SU-DHL-6 (cell line): ENCODE results near the gene LRRC75B.
"Not testable (repeated sequence)": the region's sequence is repeated elsewhere in the genome, so short reads cannot be mapped to it uniquely, and the experiment has no call there.

Source experiments
- EZH2phosphoT487 ChIP-seq: fragments of 200-600 bp; sonication (generic), shearing (Covaris generic); conservative IDR thresholded peaks from 2 replicates; pipeline ENCODE4 v1.6.1; 2018; ENCODE audit warnings: mild to moderate bottlenecking, antibody characterized with exemption, low read length, moderate library complexity, mixed read lengths
- TF ChIP-seq, protein P1 (sequence below): fragments of 200-600 bp; sonication (generic); IDR thresholded peaks from one replicate; pipeline ENCODE4 v1.5.1; 2017; ENCODE audit warnings: antibody characterized with exemption, mild to moderate bottlenecking, low read length, moderate library complexity; ENCODE audit not compliant: insufficient read depth, poor library complexity, severe bottlenecking

GRCh38 chr22:24622596-24622995, 29.7 kb upstream of the LRRC75B start:
- TF ChIP-seq, protein P1, sequence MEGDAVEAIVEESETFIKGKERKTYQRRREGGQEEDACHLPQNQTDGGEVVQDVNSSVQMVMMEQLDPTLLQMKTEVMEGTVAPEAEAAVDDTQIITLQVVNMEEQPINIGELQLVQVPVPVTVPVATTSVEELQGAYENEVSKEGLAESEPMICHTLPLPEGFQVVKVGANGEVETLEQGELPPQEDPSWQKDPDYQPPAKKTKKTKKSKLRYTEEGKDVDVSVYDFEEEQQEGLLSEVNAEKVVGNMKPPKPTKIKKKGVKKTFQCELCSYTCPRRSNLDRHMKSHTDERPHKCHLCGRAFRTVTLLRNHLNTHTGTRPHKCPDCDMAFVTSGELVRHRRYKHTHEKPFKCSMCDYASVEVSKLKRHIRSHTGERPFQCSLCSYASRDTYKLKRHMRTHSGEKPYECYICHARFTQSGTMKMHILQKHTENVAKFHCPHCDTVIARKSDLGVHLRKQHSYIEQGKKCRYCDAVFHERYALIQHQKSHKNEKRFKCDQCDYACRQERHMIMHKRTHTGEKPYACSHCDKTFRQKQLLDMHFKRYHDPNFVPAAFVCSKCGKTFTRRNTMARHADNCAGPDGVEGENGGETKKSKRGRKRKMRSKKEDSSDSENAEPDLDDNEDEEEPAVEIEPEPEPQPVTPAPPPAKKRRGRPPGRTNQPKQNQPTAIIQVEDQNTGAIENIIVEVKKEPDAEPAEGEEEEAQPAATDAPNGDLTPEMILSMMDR = not testable (repeated sequence)
- TF ChIP-seq EZH2phosphoT487 = not testable (repeated sequence)
